Measurements from ENCODE around the gene ATRX.
"Not testable (repeated sequence)": the region's sequence is repeated elsewhere in the genome, so short reads cannot be mapped to it uniquely, and the experiment has no call there.

The ATRX gene

DNA sequence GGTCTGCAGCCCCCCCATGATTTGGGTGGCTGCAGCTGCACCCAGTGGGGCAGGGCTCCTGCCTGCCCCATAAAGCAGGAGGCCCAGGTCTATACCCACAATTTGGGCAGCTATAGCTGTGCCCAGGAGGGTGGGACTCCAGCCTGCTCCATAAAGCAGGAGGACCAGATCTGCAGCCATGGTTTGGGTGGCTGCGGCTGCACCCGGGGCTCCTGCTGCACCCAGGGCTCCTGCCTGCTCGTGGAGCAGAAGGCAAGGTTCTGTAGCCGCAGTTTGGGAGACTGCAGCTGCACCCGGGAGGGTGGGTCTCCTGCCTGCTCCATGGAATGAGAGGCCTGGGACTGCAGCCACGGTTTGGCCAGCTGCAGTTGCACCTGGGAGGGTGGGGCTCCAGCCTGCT lies 81.1 kb downstream of the ATRX start:
- ChIA-PET CTCF (no interaction called here), POLR2A (no interaction called here)
- DNase-seq (ENCODE audit: extremely low spot score) = no peak
- TF ChIP-seq FOXA1 (IDR thresholded peaks at IDR 0.05) (no peak), BHLHE40 (IDR thresholded peaks at IDR 0.05; ENCODE audit: borderline replicate concordance) (no peak), ZNF384 (IDR thresholded peaks at IDR 0.05) (no peak), FOXM1 (IDR thresholded peaks at IDR 0.05; ENCODE audit: borderline replicate concordance) (no peak), TARDBP (IDR thresholded peaks at IDR 0.05) (no peak)
- TF ChIP-seq, protein P1, sequence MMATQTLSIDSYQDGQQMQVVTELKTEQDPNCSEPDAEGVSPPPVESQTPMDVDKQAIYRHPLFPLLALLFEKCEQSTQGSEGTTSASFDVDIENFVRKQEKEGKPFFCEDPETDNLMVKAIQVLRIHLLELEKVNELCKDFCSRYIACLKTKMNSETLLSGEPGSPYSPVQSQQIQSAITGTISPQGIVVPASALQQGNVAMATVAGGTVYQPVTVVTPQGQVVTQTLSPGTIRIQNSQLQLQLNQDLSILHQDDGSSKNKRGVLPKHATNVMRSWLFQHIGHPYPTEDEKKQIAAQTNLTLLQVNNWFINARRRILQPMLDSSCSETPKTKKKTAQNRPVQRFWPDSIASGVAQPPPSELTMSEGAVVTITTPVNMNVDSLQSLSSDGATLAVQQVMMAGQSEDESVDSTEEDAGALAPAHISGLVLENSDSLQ (IDR thresholded peaks at IDR 0.05) = no peak

DNA sequence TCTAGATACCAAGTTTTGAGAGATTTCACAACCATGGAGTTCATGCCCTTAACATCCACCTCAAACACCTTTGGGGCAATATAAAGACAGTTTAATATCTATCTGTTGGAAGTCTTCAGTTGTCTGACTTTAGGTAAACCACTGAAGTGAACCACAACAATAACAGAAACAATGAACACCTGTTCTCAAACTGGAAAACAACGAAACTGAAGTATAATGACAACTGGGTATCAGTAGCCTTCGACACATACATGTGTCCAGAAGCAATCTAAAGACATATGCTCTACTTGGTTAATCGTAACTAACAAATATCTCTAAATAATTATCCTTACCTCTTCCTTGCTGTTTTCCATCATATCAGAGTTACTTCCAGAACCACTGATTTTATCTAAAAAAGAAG lies 87.8 kb downstream of the ATRX start:
- ChIA-PET POLR2A (no interaction called here), CTCF (no interaction called here)
- TF ChIP-seq FOXK2 (IDR thresholded peaks at IDR 0.05) (no peak), SP1 (IDR thresholded peaks at IDR 0.05) (no peak), SUZ12 (IDR thresholded peaks at IDR 0.05) (no peak), CTBP1 (IDR thresholded peaks at IDR 0.05; ENCODE audit: borderline replicate concordance) (no peak), FOXM1 (IDR thresholded peaks at IDR 0.05; ENCODE audit: borderline replicate concordance) (no peak), BHLHE40 (IDR thresholded peaks at IDR 0.05; ENCODE audit: borderline replicate concordance) (no peak), ARNT (IDR thresholded peaks at IDR 0.05) (no peak), NFRKB (IDR thresholded peaks at IDR 0.05) (no peak), ELF4 (IDR thresholded peaks at IDR 0.05) (no peak), HDGF (IDR thresholded peaks at IDR 0.05; ENCODE audit: borderline replicate concordance) (no peak), TARDBP (IDR thresholded peaks at IDR 0.05) (no peak), L3MBTL2 (conservative IDR thresholded peaks at IDR 0.05) (no peak), FOXA1 (IDR thresholded peaks at IDR 0.05) (no peak), ZNF384 (IDR thresholded peaks at IDR 0.05) (no peak), LEF1 (IDR thresholded peaks at IDR 0.05; ENCODE audit: borderline replicate concordance) (no peak)
- TF ChIP-seq, protein P1 (IDR thresholded peaks at IDR 0.05) = no peak
- DNase-seq (ENCODE audit: extremely low spot score) = no peak

DNA sequence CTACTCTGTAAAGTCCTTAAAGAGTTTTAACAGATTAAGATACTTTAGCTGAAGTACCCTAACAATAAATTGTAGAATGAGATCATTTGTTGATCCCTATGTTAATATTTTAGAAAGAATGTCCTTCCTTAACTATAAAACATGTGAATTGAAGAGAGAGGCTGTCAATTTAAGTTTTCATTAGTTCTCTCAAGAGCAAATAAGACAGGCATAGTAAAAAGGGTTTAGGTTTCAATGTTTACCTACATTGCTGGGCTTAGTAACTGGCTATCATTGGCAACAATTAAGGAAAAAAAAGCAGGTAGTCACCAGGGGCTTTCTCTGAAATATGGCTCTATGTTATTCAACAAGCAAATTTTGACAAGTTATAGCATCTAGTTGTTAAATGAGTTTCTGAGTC lies 91.5 kb downstream of the ATRX start:
- CTCF ChIA-PET = no interaction called here

DNA sequence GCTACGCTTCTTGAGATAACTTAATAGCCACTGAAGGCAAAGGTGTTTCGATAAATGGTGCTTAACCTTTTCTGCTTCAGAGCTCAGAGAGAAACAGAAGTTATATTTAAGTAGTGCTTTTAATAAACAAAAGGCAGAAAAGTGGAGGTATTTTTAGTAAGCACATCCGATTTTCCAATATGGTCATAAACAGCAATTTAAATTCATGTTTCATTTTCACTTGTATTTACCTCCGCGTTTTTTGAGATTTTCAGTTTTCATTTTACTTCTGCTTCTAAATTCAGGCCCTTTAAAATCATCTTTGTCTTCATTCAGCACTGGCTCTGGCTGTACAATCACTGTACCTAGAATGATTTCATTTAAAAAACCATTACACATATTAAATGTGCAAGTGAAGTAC lies 92.4 kb downstream of the ATRX start:
- ChIA-PET POLR2A (no interaction called here), CTCF (no interaction called here)
- TF ChIP-seq BHLHE40 (IDR thresholded peaks at IDR 0.05; ENCODE audit: borderline replicate concordance) (no peak), FOXM1 (IDR thresholded peaks at IDR 0.05; ENCODE audit: borderline replicate concordance) (no peak), L3MBTL2 (conservative IDR thresholded peaks at IDR 0.05) (no peak), HDGF (IDR thresholded peaks at IDR 0.05; ENCODE audit: borderline replicate concordance) (no peak), NFRKB (IDR thresholded peaks at IDR 0.05) (no peak), ARNT (IDR thresholded peaks at IDR 0.05) (no peak), SUZ12 (IDR thresholded peaks at IDR 0.05) (no peak), FOXA1 (IDR thresholded peaks at IDR 0.05) (no peak), LEF1 (IDR thresholded peaks at IDR 0.05; ENCODE audit: borderline replicate concordance) (no peak), ZNF384 (IDR thresholded peaks at IDR 0.05) (no peak), ELF4 (IDR thresholded peaks at IDR 0.05) (no peak), FOXK2 (IDR thresholded peaks at IDR 0.05) (no peak), TARDBP (IDR thresholded peaks at IDR 0.05) (no peak), SP1 (IDR thresholded peaks at IDR 0.05) (no peak), CTBP1 (IDR thresholded peaks at IDR 0.05; ENCODE audit: borderline replicate concordance) (no peak)
- TF ChIP-seq, protein P1 (IDR thresholded peaks at IDR 0.05) = no peak

More for the DNA sequence above, 91.5 kb downstream of the ATRX start:
- TF ChIP-seq, protein P1 (IDR thresholded peaks at IDR 0.05) = peak; percentile 51; the same call in 1 of the 2 replicates
- TF ChIP-seq SUZ12 (IDR thresholded peaks at IDR 0.05) = no peak
- no peak for TF ChIP-seq ARNT (IDR thresholded peaks at IDR 0.05)
- no peak for TF ChIP-seq LEF1 (IDR thresholded peaks at IDR 0.05; ENCODE audit: borderline replicate concordance)
- POLR2A ChIA-PET = no interaction called here
- no peak for DNase-seq (ENCODE audit: extremely low spot score)

DNA sequence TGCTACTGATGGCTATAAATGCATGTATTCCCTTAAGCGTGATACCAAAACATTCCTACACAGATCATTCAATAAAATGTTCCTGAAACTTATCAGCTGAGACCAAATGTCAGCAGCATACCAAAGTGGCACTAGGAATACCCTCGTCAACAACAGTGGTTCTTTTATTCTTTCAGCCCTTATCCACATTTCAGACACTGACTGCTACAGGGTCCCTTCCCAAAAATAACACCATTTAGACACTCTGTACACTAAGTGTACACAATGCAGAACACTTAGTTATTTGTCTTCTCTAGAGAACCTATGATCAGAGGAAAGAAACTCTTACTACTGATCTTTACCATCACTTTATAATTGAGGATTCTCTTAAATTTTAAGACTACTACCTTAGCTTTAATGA lies 94.1 kb downstream of the ATRX start:
- POLR2A ChIA-PET = no interaction called here
- no peak for TF ChIP-seq BHLHE40 (IDR thresholded peaks at IDR 0.05; ENCODE audit: borderline replicate concordance)
- TF ChIP-seq ELF4 (IDR thresholded peaks at IDR 0.05) = no peak
- TF ChIP-seq, protein P1 (IDR thresholded peaks at IDR 0.05) = no peak
- no peak for TF ChIP-seq NFRKB (IDR thresholded peaks at IDR 0.05)
- DNase-seq (ENCODE audit: extremely low spot score) = no peak
- CTCF ChIA-PET = no interaction called here

More for the DNA sequence above, 92.4 kb downstream of the ATRX start:
- no peak for DNase-seq (ENCODE audit: extremely low spot score)

DNA sequence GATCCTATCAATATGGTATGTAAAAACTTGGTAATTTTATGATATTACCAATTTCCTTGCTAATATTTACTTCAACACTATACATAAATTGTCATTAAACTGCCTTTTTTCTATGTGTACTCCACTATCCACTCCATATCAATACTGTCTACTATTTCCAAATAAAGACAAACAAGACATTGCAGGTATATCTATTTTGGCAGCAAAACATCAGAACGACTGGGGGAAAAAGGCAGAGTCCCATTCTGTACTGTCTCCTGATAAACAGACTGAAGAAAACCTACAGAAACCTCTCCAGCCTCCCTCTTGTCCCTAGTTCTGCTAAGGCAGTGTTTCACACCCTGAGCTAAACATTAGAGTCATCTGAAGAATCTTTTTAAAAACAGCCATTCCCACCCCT lies 96.6 kb downstream of the ATRX start:
- DNase-seq (ENCODE audit: extremely low spot score) = no peak
- ChIA-PET CTCF (no interaction called here), POLR2A (no interaction called here)
- TF ChIP-seq ZNF384 (IDR thresholded peaks at IDR 0.05) = no peak
- no peak for TF ChIP-seq FOXK2 (IDR thresholded peaks at IDR 0.05)
- no peak for TF ChIP-seq LEF1 (IDR thresholded peaks at IDR 0.05; ENCODE audit: borderline replicate concordance)
- no peak for TF ChIP-seq NFRKB (IDR thresholded peaks at IDR 0.05)
- TF ChIP-seq HDGF (IDR thresholded peaks at IDR 0.05; ENCODE audit: borderline replicate concordance) = no peak
- TF ChIP-seq FOXA1 (IDR thresholded peaks at IDR 0.05) = no peak
- TF ChIP-seq SUZ12 (IDR thresholded peaks at IDR 0.05) = no peak
- TF ChIP-seq SP1 (IDR thresholded peaks at IDR 0.05) = no peak
- TF ChIP-seq FOXM1 (IDR thresholded peaks at IDR 0.05; ENCODE audit: borderline replicate concordance) = no peak
- TF ChIP-seq ELF4 (IDR thresholded peaks at IDR 0.05) = no peak
- TF ChIP-seq CTBP1 (IDR thresholded peaks at IDR 0.05; ENCODE audit: borderline replicate concordance) = no peak
- no peak for TF ChIP-seq ARNT (IDR thresholded peaks at IDR 0.05)
- TF ChIP-seq, protein P1 (IDR thresholded peaks at IDR 0.05) = no peak
- TF ChIP-seq BHLHE40 (IDR thresholded peaks at IDR 0.05; ENCODE audit: borderline replicate concordance) = no peak
- TF ChIP-seq TARDBP (IDR thresholded peaks at IDR 0.05) = no peak

DNA sequence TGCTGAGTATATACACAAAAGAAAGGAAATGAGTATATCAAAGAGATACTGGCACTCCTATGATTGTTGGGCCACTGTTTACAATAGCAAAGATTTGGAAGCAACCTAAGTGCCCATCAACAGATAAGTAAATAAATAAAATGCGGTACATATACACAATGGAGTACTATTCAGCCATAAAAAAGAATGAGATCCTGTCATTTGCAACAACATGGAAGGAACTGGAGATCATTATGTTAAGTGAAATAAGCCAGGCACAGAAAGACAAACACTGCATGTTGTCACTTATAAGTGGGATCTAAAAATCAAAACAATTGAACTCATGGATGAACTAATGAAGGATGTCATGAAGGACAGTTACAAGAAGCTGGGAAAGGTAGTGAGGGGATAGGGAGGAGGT lies 100.3 kb downstream of the ATRX start:
- CTCF ChIA-PET; POLR2A ChIA-PET; DNase-seq (ENCODE audit: extremely low spot score): not testable (repeated sequence)

All from HEK293T (cell line).